Measurements from ENCODE around the gene TWF2.

TWF2 gene

GRCh38 chr3:52182691-52183090, 56.3 kb downstream of the TWF2 start:
- no peak overlapping the region for H3K9ac ChIP-seq (ENCODE audit: insufficient read length, low read depth)
- H3K27me3 ChIP-seq (ENCODE audit: insufficient read depth, insufficient read length): no peaks in the 10 kb centered on the region
- H3K9me3 ChIP-seq (ENCODE audit: insufficient read depth, low read length): no peaks in the 10 kb centered on the region
- no peak overlapping the region for H3K4me3 ChIP-seq (ENCODE audit: insufficient read length, low read depth)
- peaks cover under 1% of the 10 kb centered on the region for H3K4me1 ChIP-seq (ENCODE audit: insufficient read depth, insufficient read length)
- TF ChIP-seq YY1 (IDR thresholded peaks at IDR 0.05; ENCODE audit: insufficient read depth, insufficient read length) (no peak), SUZ12 (IDR thresholded peaks at IDR 0.05; ENCODE audit: extremely low read depth, insufficient read depth, insufficient read length) (no peak), ZNF274 (IDR thresholded peaks at IDR 0.05; ENCODE audit: low read depth, low read length) (no peak)
- H3K36me3 ChIP-seq (ENCODE audit: insufficient read depth, insufficient read length, low read length): no peaks in the 10 kb centered on the region
- DNase-seq (ENCODE audit: low read depth, low spot score): no peak

GRCh38 chr3:52182196-52182595, 56.8 kb downstream of the TWF2 start:
- no peak for DNase-seq (ENCODE audit: low read depth, low spot score)
- Histone ChIP-seq H3K4me1 (ENCODE audit: insufficient read depth, insufficient read length) (peaks cover 5% of the 10 kb centered on the region), H3K4me3 (ENCODE audit: insufficient read length, low read depth) (no peak overlapping the region), H3K9me3 (ENCODE audit: insufficient read depth, low read length) (no peaks in the 10 kb centered on the region), H3K27me3 (ENCODE audit: insufficient read depth, insufficient read length) (no peaks in the 10 kb centered on the region), H3K36me3 (ENCODE audit: insufficient read depth, insufficient read length, low read length) (no peaks in the 10 kb centered on the region), H3K9ac (ENCODE audit: insufficient read length, low read depth) (no peak overlapping the region)
- TF ChIP-seq ZNF274 (IDR thresholded peaks at IDR 0.05; ENCODE audit: low read depth, low read length): no peak
- TF ChIP-seq SUZ12 (IDR thresholded peaks at IDR 0.05; ENCODE audit: extremely low read depth, insufficient read depth, insufficient read length): no peak
- TF ChIP-seq YY1 (IDR thresholded peaks at IDR 0.05; ENCODE audit: insufficient read depth, insufficient read length): no peak

GRCh38 chr3:52181543-52181942, 57.4 kb downstream of the TWF2 start:
- H3K4me1 ChIP-seq (ENCODE audit: insufficient read depth, insufficient read length): peaks cover 11% of the 10 kb centered on the region
- no peaks in the 10 kb centered on the region for H3K36me3 ChIP-seq (ENCODE audit: insufficient read depth, insufficient read length, low read length)
- DNase-seq (ENCODE audit: low read depth, low spot score): no peak
- H3K9me3 ChIP-seq (ENCODE audit: insufficient read depth, low read length): no peaks in the 10 kb centered on the region
- no peak for TF ChIP-seq YY1 (IDR thresholded peaks at IDR 0.05; ENCODE audit: insufficient read depth, insufficient read length)
- no peak for TF ChIP-seq SUZ12 (IDR thresholded peaks at IDR 0.05; ENCODE audit: extremely low read depth, insufficient read depth, insufficient read length)
- TF ChIP-seq ZNF274 (IDR thresholded peaks at IDR 0.05; ENCODE audit: low read depth, low read length): no peak
- no peak overlapping the region for H3K9ac ChIP-seq (ENCODE audit: insufficient read length, low read depth)
- no peak overlapping the region for H3K4me3 ChIP-seq (ENCODE audit: insufficient read length, low read depth)
- no peaks in the 10 kb centered on the region for H3K27me3 ChIP-seq (ENCODE audit: insufficient read depth, insufficient read length)
